ENCODE results near the gene GAB1.

Gene GAB1

DNA sequence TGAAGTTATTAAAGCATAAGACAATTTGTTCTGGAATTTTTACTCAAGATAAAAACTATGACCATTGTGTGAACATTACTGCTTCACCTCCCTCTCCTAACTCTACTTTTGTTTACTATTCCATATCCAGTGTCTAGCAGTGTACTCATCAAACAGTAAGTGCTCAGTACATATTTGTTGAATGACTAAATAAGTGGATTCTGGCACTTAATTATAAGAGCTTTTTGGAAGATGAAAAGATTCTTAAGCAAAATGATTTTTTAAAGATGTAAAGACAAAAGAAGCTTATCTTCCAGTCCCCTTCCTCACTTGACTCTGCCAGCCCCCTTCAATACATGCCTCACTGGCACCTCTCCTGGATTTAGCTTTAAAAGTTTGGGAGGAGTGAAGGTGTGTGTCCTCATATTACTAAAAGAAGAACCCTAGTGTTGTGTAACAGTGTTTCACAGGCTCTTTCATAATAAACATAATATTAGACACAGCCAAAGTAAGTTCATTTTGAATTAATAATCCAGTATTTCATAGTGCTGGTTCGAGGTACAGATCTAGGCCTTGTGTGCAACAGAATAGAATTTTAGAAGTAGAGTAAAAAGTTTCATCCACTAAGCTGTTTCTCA, 53.0 kb downstream of the GAB1 start:
- DNase-seq (ENCODE audit: low read depth in 2 of 2) = no peak

GRCh38 chr4:143390764-143391163, 54.1 kb downstream of the GAB1 start:
- no peak for DNase-seq (ENCODE audit: low read depth in 2 of 2)

- no peak for DNase-seq (ENCODE audit: low read depth in 2 of 2)
Observed at GRCh38 chr4:143391261-143391660, 54.6 kb downstream of the GAB1 start.

- no peak for DNase-seq (ENCODE audit: low read depth in 2 of 2)
Observed at GRCh38 chr4:143391895-143392294, 55.2 kb downstream of the GAB1 start.

GRCh38 chr4:143393195-143393594, 56.5 kb downstream of the GAB1 start:
- DNase-seq (ENCODE audit: low read depth in 2 of 2) = no peak

DNA sequence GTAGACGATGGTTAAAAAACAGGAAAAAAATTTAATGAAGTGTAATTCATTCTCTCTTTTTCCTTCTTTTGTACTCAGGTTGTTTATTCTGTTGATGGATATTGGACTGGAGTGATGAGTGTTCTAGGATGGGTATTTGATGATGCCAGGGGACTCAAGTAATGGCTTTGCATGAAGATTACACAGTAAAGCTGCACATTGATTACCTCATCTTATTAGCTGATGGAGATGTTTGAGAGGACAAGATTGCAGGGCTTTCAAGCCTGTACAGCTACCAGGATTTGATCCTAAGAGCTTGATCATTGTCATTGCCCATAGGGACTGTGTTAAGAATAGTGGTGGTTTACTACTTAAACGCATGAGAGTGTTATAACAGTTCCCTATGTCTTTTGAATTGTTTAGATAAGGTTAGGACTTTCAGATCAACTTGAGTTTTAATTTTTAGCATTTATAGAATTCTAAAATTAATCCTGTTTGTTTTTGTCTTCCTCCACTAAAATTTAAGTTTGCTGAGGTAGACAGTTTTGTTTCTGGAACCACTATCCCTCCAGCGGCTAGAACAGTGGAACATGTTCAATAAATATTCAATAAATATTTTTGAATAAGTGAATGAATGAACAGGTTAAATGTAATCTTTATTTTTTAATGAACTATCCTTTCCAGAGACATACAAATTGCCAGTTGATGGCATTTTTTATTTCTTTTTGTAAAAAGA, 58.2 kb downstream of the GAB1 start:
- no peak for DNase-seq (ENCODE audit: low read depth in 2 of 2)

GRCh38 chr4:143396695-143397094, 60.0 kb downstream of the GAB1 start:
- no peak for DNase-seq (ENCODE audit: low read depth in 2 of 2)

DNA sequence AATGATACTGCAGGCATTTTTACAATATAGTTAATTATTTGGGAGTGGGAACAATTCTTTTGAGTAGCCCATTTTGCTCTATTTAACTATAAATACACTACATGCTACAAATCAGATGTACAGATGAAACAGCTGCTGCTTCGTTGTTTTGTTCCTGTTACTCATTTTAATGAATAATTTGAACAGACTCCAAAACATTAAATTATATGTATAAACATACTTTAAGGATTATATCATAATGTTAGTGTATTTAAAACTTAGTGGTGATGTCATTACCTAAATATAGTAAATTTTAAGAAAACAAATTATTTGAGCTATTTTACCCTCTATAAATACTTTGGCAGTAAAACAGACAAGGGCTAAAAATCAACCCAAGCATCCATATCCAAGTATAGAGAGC, 60.7 kb downstream of the GAB1 start:
- DNase-seq (ENCODE audit: low read depth in 2 of 2) = no peak

GRCh38 chr4:143397887-143398286, 61.2 kb downstream of the GAB1 start:
- no peak for DNase-seq (ENCODE audit: low read depth in 2 of 2)

GRCh38 chr4:143399113-143399949, 62.7 kb downstream of the GAB1 start:
- no peak for DNase-seq (ENCODE audit: low read depth in 2 of 2)

DNA sequence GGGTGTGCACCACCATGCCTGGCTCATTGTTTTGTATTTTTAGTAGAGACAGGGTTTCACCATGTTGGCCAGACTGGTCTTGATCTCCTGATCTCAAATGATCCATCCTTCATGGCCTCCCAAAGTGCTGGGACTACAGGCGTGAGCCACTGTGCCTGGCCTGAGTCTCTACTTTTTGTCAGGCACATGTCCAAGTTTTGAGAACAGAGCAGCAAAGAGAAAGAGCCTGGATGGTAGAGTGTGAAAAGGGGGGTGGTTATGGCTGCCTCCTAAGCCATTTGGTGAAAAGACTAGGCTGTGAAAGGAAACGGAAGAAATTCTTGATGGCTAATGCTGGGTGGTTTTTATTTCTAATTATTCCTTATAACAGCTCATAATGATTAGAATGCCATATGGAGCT, 63.4 kb downstream of the GAB1 start:
- no peak for DNase-seq (ENCODE audit: low read depth in 2 of 2)

DNA sequence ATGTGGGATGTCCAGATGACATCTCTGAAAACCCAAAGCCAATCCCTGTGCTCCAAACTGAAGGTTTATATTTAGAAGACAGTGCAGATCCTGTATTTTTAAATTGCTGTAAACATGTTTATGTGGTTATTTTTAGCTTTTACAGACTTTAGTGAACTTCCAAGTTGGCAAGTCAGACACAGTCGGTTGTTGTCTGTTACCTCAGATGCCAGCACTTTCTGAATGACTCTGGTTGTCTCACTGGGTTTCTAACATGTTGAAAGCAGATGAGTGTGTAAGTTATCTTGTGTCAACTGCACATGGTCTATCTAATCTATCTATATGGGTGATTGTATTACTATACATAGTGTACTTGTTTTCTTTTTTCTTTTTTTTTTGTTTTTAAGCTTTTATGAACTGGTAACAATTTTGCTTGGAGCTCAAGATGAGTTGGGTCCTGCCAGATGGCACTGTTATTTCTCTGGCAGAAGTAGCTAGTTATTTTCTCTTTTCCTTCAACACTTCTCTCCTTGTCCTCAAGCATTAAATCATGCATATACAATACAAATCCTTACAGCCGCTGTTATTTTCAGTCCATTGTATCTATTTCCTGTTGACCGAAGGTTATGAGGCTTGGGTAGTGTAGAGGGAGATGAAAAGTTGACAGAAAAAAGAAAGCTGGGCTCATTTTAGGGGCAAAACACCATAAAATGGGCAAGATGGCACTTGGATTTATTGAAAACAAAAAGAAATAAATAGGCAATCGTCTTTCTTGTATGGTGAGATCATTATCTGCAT, 66.3 kb downstream of the GAB1 start:
- DNase-seq (ENCODE audit: low read depth in 2 of 2) = no peak

DNA sequence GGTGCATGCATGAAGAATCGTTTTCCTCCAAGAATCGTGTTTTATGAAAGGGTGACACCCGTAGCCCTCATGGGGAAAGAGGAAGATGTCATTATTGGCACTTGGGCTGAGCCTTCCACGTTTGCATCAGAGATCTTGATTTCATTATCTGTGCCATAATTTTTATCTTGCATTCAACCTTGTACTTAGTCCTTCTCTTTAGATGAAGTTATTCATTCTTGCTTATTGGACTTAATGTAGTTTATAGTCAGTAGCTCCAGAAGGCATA, 66.8 kb downstream of the GAB1 start:
- no peak for DNase-seq (ENCODE audit: low read depth in 2 of 2)

GRCh38 chr4:143404555-143404954, 67.9 kb downstream of the GAB1 start:
- no peak for DNase-seq (ENCODE audit: low read depth in 2 of 2)

- DNase-seq (ENCODE audit: low read depth in 2 of 2) = no peak
Observed at GRCh38 chr4:143405075-143405730, 68.5 kb downstream of the GAB1 start.

- no peak for DNase-seq (ENCODE audit: low read depth in 2 of 2)
Observed at GRCh38 chr4:143406523-143406922, 69.8 kb downstream of the GAB1 start.

DNA sequence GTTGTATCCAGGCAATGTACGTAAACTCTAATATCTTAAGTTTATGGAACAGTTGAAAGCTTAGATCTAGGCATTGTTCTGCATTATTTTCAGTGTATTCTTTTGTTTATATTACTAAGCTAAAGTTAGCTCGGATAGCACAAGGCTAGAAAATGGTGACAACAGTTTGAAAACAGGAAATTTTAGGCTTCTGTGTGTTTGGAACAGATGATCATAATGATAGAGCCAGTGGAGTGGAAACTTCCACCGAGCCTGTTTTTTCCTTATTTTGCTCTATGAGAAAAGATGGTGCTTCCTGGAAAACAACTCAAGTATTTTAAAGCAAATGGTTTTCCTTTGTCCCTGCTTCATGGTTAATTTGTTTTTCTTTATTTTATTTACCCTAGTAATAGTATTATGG, 70.8 kb downstream of the GAB1 start:
- DNase-seq (ENCODE audit: low read depth in 2 of 2) = no peak

DNA sequence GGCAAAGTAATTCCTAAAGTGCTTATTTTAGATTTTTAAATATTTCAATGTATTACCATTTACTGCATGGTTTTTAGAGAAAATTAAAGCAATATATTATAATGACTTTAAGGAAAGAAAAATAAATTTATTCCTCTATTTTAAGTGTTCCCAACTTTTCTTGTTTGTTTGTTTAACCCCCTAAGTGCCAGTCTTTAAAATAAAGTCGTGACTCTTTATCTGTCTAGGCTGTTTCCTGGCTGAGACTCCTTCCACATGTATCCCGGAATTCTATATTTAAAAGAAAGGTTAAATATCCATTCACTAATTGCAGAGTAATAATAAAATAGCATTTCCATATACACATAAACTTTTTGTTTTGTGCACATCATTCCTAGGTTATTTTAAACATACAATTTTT, 71.2 kb downstream of the GAB1 start:
- DNase-seq (ENCODE audit: low read depth in 2 of 2) = no peak

GRCh38 chr4:143410015-143410414, 73.3 kb downstream of the GAB1 start:
- no peak for DNase-seq (ENCODE audit: low read depth in 2 of 2)

DNA sequence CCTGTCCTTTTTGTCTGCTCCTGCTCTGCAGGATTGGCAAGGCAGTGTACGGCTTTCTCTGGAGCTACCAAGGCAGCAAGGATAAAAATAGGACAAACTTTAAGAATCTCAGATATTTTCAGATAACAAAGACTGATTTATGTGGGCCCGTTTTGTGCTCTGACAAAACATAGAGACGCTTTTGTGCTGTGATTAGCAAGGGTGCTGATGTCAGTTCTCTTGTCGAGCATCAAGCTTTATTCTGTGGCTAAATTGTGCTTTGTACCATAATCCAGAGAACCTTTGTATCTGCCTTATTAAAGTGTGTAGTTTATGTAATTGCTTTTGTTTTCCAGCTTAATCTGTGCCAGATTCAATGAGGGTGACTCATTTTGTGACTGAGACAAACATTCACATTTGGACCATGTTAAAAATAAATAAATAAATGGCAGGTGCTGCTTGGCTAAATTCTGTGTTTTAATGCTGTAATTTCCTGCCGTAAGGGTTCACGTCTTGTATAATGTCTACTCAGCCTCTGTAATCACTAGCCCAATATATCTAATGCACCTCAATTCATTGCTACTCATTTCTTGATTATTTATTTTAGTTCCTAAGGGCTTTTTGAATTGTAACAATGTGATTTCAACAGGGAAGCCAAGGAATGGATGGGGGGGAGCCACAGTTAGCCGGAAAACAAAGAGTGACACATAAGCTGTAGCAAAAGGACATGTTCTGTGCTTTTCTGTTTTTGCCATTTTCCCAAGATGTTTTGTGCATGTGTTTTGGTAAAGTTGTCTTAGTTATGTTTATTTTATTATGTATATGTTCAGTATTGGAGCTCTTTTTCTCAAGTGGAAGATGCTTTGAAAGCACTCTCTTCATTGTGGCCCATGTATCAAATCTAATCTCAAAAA, 75.1 kb downstream of the GAB1 start:
- DNase-seq (ENCODE audit: low read depth in 2 of 2) = no peak

- no peak for DNase-seq (ENCODE audit: low read depth in 2 of 2)
Observed at GRCh38 chr4:143412420-143412758, 75.7 kb downstream of the GAB1 start.

Measured in stimulated activated CD8-positive, alpha-beta memory T cell treated with anti-CD3 and anti-CD28 coated beads, Interleukin-7, amount 100 ng/mL, for 4 hours (primary cell).